ENCODE measurements around the gene ZNF334. TPM values are rescaled to one million over a fixed set of nuclear protein-coding genes. Genes with fewer than 3 reads are reported as not detected.
A peak's percentile ranks its signal among the peaks of the same experiment; 100 is the strongest.

The ZNF334 gene
- total RNA-seq, 4 donors from 2014 or later, result 12.2 to 15.7 (median 14.2) TPM

DNA sequence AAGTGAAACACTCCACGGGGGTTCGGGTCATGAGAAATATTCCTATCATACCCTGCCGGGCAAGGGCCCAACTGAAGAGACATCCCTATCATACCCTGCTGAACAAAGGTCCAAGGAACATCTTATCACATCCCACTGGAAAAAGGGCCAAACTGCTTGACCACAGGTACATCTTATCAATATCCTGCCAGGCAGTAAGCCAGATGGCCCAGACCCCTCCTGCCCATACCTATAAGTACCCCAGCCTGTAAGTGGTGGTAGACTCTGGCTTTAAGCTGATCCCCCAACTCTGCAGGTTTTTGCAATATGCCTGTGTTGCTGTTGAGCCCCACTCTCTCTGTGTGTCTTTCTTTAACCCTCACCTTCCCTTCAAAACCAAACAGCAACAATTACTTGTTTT, 51.6 kb downstream of the ZNF334 start:
- DNase-seq, result no peak
- Histone ChIP-seq H3K4me1 (peaks cover 0 to 4% of the 10 kb centered on the region in 2 donors), H3K36me3 (no peaks in the 10 kb centered on the region), H3K4me3 (replicated peaks in 1 of 3) (no peak overlapping the region), H3K27ac (no peak overlapping the region), H3K9me3 (no peaks in the 10 kb centered on the region), H3K27me3 (no peaks in the 10 kb centered on the region)
- TF ChIP-seq POLR2A (IDR thresholded peaks at IDR 0.05), result no peak
- TF ChIP-seq, protein P1, sequence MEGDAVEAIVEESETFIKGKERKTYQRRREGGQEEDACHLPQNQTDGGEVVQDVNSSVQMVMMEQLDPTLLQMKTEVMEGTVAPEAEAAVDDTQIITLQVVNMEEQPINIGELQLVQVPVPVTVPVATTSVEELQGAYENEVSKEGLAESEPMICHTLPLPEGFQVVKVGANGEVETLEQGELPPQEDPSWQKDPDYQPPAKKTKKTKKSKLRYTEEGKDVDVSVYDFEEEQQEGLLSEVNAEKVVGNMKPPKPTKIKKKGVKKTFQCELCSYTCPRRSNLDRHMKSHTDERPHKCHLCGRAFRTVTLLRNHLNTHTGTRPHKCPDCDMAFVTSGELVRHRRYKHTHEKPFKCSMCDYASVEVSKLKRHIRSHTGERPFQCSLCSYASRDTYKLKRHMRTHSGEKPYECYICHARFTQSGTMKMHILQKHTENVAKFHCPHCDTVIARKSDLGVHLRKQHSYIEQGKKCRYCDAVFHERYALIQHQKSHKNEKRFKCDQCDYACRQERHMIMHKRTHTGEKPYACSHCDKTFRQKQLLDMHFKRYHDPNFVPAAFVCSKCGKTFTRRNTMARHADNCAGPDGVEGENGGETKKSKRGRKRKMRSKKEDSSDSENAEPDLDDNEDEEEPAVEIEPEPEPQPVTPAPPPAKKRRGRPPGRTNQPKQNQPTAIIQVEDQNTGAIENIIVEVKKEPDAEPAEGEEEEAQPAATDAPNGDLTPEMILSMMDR (IDR thresholded peaks at IDR 0.05), result no peak
- 89 to 97% methylated on average over 3 of the region's 3 CpGs for WGBS, 2 donors
- intact Hi-C loops (cut with DNase I), result no loop called here

DNA sequence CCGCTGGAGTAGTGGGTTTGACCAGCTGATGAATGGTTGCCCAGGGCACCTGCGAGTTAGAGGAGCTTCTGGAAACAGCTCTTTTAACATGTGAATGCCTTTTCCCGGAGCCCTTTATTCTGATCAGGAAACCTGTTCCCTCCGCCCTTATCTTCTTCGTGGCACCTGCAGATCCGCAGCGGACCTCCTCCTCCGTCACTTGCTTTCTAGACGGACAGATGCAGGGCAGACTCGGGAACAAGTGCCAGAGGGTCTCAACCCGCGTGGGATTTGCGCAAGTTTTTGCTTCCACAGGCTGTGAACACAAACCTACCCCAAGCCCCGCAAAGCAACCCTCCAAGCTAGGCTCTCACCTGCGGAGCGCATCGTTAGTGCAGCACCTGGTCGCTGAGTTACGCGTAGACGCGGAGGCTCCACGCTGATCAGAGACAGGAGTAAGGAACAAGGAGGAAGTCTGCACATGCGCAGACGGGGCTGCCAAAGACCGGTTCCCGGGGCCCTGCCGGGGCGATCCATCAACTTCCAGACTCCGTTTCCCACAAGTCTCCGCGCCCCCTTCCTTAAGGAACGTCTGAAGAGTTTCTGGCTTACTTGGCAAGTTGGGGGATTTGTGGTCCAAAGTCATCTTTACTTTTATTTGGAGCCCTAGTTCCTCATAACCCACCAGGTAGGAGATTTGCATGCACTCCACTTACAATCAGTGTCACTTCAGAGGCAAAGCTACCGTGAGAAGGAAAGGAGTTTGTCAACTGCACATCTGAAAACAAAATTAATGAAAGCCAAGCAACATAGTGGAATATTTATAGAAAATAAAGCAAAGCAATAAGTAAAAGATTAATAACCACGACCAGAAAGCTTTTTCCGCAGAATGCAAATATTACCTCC, 54.3 kb downstream of the ZNF334 start:
- Histone ChIP-seq H3K27ac (no peak overlapping the region), H3K36me3 (no peaks in the 10 kb centered on the region), H3K27me3 (no peaks in the 10 kb centered on the region), H3K4me1 (peaks cover 0 to 4% of the 10 kb centered on the region in 2 donors), H3K9me3 (no peaks in the 10 kb centered on the region), H3K4me3 (replicated peaks in 1 of 3) (no peak overlapping the region)
- intact Hi-C loops (cut with DNase I), result no loop called here
- WGBS, 2 donors, result 7 to 10% methylated on average over 23 to 35 of the region's 36 CpGs
- TF ChIP-seq, protein P1 (IDR thresholded peaks at IDR 0.05), result peak in 1 of 6 experiments; percentile 25
- no peak for TF ChIP-seq POLR2A (IDR thresholded peaks at IDR 0.05)
- peak; percentile 70 to 71 for DNase-seq

DNA sequence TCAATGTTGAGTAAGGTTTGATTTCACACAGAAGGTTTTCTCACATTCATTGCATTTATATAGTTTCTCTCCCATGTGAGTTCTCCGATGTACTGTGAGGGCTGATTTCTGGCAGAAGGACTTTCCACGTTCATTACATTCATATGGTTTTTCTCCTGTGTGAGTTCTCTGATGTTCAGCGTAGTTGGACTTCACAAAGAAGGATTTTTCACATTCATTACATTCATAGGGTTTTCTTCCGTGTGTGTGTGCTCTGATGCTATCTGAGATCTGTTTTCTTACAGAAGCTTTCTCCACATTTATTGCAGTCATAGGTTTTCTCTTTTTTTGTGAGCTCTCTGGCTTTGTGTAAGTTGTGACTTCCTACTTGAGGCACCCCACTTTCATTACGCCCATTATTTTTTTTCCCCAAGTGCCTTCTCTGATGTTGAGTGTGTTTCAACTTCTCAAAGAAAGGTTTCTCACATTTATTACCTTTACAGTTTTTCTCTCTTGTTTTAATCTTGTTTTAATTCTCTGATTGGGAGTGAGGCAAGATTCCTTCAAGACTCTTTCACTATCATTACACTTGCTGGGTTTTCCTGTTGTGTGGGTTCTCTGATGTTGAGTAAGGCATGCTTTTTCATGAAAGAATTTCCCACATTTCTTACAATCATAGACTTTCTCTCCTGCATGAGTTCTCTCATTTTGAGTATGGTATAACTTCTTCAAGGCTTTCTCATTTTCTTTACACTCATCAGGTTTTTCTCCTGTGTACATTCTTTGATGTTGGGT, 56.9 kb downstream of the ZNF334 start:
- Histone ChIP-seq H3K27ac (no peak overlapping the region), H3K9me3 (no peaks in the 10 kb centered on the region), H3K4me3 (replicated peaks in 1 of 3) (no peak overlapping the region), H3K27me3 (no peaks in the 10 kb centered on the region), H3K4me1 (peaks cover 0 to 4% of the 10 kb centered on the region in 2 donors), H3K36me3 (no peaks in the 10 kb centered on the region)
- no peak for DNase-seq
- no peak for TF ChIP-seq POLR2A (IDR thresholded peaks at IDR 0.05)
- TF ChIP-seq, protein P1 (IDR thresholded peaks at IDR 0.05), result no peak
- WGBS, 2 donors, result 90 to 95% methylated on average over 5 of the region's 5 CpGs
- intact Hi-C loops (cut with DNase I), result no loop called here

DNA sequence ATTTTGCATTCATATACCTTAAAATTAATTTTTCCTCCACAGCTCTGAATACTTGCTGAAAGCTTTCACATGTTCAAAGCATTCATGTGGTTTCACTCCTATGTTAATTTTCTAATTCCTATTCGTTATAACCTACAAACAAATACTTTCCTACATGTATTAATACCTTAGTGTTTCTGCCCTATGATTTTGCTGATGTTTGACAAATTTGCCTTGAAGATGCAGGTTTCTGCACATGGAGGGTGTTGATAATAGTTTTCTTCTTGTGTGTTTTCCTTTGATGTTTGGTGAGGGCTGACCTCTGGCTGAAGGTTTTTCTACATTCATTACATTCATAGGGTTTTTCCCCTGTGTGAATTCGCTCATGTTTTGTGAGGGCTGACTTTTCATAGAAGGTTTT, 57.6 kb downstream of the ZNF334 start:
- 91 to 94% methylated on average over 2 of the region's 2 CpGs for WGBS, 2 donors
- TF ChIP-seq, protein P1 (IDR thresholded peaks at IDR 0.05), result no peak
- no peak for TF ChIP-seq POLR2A (IDR thresholded peaks at IDR 0.05)
- intact Hi-C loops (cut with DNase I), result no loop called here
- no peaks in the 10 kb centered on the region for H3K36me3 ChIP-seq
- no peak overlapping the region for H3K4me3 ChIP-seq (replicated peaks in 1 of 3)
- no peak for DNase-seq
- H3K9me3 ChIP-seq, result no peaks in the 10 kb centered on the region
- peaks cover 0 to 4% of the 10 kb centered on the region in 2 donors for H3K4me1 ChIP-seq
- no peaks in the 10 kb centered on the region for H3K27me3 ChIP-seq
- H3K27ac ChIP-seq, result no peak overlapping the region

Other genes with a start within 250 kb of the ZNF334 start
- gene CDH22, start 205.1 kb downstream of the ZNF334 start, total RNA-seq, result 1 to 10 TPM in 2 of 4 donors, under 1 TPM in 2; 0.38 to 3.0 (median 1.2) TPM
- 10 to 100 TPM; 47.0 to 60.6 (median 54.6) TPM for gene ELMO2, start 106.9 kb downstream of the ZNF334 start, total RNA-seq
- gene OCSTAMP, start 37.1 kb upstream of the ZNF334 start, total RNA-seq, result not detected
- 1 to 10 TPM; 1.8 to 4.2 (median 2.1) TPM for gene SLC13A3, start 137.9 kb upstream of the ZNF334 start, total RNA-seq
- 10 to 100 TPM; 20.2 to 49.6 (median 36.1) TPM for gene TP53RK, start 175.9 kb upstream of the ZNF334 start, total RNA-seq
- 10 to 100 TPM; 33.7 to 53.0 (median 51.1) TPM for gene SLC2A10, start 196.1 kb upstream of the ZNF334 start, total RNA-seq